GM18858 (cell line): ENCODE results near the gene C22orf39.
A peak's percentile ranks its signal among the peaks of the same experiment; 100 is the strongest.

Experiments
- ATAC-seq: cut with Tn5 transposase; IDR thresholded peaks from one replicate; pipeline ENCODE4 v1.9.1; 2021; ENCODE audit not compliant: unreplicated experiment

C22orf39 gene, protein sequence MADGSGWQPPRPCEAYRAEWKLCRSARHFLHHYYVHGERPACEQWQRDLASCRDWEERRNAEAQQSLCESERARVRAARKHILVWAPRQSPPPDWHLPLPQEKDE

DNA sequence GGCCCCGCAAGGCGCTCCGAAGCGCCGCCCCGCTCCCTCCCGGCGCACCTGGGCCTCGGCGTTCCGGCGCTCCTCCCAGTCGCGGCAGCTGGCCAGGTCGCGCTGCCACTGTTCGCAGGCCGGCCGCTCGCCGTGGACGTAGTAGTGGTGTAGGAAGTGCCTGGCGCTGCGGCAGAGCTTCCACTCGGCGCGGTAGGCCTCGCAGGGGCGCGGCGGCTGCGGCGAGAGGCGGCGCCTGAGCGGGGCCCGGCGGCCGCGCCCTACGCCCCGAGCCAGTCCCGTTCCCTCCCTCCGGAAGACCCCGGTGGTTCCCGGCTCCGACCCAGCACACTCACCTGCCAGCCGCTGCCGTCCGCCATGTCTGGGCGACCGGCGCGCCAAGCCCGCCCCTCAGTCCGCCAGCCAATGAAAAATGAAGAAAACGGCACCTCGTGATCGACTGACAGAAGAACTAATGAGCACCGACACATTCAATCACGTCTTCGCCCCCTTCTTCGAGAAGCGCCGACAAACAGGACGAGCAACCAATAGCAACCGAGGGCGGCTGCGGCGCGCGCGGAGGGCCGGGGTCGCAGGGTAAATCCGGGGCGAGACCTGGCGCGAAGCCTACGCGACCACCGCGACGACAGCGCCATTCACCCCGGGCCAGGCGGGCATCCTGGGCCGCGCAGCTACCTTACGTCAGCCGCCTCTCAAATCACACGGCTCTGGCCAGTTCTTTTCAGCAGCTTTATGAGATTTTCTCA is at the start of gene C22orf39:
C22orf39 (minus strand) TSS at position 382 of the 746 bp plus-strand sequence; CDS start at position 359, 23 bp downstream.
- peak; percentile 65 for ATAC-seq

DNA sequence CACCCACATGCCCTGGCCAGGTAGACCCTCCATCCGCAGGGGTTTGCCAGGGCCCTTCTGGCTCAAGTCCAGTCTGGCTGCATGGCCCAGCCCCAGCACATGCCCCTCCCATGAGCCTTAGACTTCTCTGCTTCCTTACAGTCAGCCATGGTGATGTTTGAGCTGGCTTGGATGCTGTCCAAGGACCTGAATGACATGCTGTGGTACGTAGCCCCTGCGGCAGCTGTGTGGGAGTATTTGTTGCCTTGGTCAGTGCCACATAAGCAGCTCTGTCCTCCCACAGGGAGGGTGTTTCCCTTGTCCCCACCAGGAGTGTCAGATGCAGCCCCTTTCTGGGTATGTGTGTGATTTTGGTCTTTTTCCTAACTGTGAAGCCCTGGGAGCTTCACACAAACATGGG is 49.7 kb upstream of the C22orf39 start:
- no peak for ATAC-seq

DNA sequence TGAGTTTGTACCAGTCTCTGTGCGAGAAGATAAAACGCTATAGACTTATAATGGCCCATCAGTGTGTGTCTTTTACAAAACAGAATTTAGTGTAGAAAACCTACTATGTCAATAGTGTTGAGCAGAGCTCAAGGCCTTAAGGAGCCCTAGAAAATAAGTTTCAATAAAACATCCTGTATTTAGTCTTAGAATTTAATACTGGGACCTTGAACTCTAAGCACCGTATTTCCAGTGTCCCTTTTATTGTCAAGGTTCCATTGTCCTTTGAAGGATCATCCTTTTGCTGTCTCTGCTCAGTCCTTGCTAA is 48.8 kb upstream of the C22orf39 start:
- ATAC-seq, result no peak

DNA sequence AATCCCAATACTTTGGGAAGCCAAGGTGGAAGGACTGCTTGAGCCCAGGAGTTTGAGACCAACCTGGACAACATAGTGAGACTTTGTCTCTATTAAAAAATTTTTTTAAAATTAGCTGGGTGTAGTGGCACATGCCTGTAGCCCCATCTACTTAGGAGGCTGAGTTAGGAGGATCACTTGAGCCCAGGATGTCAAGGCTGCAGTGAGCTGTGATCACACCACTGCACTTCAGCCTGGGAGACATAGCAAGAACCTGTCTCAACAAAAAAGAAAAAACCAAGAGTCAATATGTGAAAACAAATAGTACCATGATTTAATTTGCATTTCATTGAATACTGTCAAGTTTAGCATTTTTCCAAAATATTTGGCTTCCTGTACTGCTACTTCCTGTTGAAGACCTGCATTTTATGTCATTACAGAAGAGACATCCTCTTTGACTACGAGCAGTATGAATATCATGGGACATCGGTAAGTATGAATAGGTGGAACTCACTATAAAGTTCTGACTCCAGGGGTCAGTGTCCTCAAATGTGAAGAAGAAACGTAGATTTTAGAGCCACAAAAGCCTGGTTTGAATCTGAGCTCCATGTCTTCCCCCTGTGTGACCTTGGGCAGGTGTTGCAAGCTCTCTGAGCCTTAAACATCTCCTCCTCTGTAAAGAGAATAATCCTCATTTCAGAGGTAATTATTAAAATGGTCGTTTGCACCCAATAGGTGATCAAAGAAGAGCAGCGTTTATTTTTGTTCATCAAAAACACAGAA is 48.2 kb upstream of the C22orf39 start:
- no peak for ATAC-seq

DNA sequence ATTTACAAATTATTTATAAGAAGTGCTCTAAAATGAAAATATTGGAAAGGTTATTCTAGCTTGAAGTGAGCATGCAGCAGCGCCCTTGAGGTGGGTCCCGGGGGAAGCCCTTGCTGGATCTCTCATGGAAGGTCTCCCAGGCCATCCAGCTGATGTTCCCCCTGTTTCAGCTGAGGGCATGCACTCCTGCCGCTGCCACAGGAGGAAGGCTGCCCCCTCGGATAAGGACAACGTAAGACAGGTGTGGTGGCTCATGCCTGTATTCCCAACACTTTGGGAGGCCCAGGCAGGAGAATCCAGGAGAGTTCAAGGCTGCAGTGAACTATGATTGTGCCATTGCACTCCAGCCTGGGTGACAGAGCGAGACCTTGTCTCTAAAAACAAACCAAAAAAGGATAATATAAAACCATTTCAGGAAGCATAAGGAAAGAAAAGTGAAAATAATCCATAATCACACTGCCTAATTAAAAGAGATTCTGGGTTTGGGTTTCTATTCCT is 47.2 kb upstream of the C22orf39 start:
- ATAC-seq, result no peak

DNA sequence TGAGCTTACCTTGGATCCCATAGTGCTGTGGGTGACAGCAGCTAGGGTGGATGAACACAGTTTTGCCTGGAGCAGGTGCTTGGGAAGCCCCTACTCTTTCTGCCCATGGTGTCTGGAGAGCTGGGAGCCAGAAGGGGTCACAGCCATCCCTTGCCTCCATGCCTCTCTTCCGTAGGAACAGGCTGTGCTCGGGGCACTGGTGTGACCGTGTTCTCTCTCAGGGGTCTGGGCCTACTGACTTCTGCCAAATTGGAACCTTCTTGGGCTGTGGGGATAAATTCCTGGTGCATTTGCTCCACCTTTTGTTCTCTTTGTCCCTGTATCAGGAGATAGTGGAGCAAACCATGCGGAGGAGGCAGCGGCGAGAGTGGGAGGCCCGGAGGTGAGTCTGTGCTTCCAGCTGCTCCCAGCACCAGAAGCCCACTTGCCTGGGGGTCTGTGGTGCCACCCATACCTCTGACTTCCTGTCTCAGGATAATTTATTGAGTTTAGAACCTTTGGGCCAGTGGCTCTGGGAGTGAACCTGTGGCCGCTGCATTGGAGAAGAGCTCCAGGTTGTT is 46.6 kb upstream of the C22orf39 start:
- ATAC-seq, result no peak

DNA sequence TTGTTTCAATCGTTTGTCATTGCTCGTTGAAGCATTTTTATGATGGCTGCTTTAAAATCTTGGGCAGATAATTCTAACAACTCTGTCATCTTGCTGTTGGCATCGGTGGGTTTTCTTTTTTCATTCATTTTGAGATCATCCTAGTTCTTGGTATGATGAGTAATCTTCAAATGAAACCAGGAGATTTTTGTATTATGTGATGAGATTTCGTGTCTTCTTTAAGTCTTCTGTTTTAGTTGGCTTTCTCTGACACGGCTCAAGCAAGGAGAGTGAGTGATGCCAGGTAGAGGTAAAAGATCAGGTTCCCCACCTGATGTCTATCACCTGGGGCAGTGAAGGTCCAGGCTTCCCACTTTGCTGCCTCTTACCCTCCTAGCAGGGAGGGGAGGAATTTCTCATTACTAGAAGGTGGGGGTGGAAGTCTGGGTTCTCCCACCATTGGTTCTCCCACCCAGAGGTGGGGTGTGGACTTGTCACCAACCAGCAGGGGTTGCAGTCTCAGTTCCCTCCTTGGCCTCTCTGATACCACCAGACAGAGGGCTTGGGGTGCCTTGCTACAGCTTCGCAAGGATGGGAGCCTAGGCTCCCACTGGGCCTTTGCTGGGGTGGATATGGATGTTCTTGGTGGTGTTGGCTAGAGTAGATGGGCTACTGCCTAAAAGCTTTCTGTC is 45.1 kb upstream of the C22orf39 start:
- no peak for ATAC-seq

DNA sequence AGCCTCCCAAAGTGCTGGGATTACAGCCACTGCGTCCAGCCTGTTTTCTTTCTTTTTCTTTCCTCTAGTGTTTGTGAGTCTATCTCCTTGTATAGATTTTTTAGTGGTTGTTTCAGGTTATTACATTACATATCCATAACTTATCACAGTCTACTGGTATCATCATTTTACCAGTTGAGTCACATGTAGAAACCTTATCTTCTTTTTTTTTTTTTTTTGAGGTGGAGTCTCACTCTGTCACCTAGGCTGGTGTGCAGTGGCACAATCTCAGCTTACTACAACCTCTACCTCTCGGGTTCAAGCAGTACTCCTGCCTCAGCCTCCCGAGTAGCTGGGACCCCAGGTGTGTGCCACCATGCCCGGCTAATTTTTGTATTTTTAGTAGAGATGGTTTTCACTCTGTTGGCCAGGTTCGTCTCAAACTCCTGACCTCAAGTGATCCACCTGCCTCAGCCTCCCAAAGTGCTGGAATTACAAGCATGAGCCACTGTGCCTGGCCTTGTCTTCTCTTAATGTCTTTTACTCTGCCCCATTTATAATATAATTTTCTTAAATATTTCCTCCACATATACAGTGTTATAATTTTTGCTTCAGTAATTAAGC is 43.2 kb upstream of the C22orf39 start:
- ATAC-seq, result no peak

DNA sequence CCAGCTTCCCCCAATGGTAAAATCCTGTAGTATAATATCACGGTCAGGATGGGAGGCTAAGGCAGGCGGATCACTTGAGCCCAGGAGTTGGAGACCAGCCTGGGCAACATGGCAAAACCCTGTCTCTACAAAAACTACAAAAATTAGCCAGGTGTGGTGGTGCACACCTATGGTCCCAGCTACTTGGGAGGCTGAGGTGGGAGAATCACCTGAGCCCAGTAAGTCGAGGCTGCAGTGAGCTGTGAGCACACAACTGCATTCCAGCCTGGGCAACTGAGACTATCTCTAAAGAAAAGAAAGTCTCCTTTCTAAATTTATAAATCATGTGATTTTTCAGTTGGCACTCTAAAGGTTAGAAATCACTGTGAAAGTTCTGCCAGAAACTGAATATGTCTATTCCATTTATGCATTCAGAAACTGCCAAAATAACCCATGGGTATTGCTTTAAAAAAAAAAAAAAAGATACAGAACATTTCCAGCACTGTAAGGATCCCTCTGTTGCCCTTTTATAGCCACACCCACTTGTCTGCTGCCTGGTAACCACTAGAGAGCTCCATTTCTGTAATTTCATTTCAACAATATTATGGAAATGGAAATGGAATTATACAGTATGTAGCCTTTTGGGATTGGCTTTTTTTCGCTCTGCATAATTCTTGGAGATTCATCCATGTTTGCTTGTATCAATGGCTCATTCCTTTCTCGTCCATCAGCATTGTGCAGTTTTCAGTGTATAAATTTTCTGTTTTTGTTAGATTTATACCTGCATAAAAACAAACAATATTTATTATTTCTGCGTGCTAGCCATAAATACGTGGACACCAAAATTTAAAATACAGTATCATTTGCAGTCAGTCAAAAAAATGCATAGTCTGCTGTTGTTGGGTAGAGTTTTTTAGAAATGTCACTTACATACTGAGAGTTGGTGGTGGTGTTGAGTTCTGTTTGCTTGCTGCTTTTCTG is 41.7 kb upstream of the C22orf39 start:
- ATAC-seq, result no peak

DNA sequence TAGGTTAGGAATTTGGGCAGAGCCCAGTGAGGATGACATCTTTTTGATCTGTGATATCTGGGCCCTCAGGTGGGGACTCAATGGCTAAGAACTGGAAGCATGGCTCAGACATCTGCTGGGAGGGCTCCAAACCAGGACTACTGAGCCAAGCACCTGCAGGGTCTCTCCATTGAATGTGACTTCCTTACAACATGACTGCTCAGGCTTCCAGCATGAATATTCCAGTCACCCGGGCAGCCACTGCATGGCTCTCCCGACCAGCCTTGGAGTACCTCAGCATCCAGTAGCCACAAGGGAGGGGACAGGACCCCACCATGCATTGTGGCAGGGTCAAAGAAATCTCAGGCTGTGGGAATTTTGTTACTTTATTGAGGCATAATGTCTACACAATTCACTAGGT is 40.8 kb upstream of the C22orf39 start:
- no peak for ATAC-seq

DNA sequence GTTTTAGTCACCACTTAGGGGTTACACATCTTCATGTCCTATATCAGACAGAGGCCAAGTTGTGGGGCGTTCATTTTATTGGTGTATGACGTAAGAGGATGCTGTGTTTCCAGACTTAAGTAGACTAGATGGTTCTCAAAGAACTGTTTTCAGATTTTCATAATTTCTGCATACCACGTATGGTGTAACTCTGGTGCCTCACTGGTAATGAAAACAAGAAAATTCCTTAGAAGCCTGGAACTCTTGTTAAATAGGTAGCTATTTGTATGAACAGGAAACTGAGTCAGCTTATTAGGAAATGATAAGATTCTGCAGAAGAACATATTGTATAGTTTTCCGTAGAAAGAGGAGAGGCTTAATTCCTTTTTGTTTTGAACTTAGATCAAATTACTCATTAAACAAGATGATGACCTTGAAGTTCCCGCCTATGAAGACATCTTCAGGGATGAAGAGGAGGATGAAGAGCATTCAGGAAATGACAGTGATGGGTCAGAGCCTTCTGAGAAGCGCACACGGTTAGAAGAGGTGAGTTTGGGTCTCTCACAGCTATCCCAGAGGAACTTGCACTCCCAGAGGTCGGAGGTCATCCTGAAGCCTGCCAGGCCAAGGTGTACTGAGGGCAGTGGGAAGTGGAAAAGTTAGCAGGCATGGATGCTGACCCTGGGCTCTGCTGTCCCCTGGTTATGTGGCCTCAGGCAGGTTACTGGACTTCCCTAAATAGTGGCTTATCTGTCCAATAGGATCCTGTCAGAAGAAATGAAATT is 36.2 kb upstream of the C22orf39 start:
- no peak for ATAC-seq

DNA sequence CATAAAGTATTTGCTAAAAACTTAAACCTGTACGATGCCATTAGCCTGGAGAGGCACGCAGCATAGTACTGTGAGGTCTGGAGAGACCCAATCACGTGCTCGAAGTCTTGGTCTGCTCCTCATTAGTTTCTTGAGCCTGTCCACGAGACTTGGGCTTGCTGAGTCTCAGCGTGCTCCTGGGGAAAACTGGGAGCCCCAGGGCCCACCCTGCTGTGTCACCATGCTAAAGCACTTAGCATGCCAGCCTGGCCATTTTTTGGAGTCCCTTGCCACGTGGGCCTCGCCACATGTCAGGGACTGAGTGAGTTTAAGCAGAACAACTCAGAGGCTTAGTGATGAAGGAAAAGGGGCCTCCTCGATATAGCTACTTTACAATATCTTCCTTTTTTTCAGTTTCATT is 34.8 kb upstream of the C22orf39 start:
- ATAC-seq, result no peak

DNA sequence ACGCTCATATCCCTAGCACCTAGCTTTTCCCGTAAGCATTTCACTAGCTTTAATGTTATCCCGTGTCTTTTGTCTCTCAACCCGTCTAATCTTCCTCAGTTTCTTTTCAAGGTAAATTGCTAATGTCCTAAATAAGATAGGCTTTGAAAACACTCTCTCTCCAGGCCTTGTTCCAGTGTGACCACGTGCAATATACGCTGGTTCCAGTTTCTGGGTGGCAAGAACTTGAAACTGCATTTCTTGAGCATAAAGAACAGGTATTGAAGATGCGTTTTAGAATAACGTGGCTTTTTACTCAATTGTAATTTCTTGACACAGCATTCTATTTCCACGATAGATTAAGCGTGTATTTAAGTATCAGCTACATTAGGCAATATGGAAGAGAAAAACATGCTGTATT is 33.3 kb upstream of the C22orf39 start:
- no peak for ATAC-seq

DNA sequence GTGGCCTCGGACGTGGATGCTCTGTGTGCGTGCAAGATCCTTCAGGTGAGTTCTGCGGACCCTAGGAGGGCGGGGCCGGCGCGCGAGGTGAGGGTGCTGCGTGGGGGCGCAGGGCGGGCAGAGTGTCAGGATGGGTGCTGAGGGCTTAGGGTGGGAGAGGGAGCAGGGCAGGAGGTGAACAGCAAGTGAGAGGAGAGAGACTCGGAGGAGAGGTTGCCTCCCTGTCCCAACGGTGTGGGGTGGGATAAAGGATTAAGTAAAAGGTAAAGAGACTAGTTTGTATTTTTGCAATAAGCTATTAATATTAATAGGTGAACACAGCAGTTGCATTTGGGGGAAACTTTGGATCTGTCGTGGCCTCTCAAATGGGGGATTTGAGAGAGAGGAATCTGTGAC is 32.7 kb upstream of the C22orf39 start:
- ATAC-seq, result no peak

DNA sequence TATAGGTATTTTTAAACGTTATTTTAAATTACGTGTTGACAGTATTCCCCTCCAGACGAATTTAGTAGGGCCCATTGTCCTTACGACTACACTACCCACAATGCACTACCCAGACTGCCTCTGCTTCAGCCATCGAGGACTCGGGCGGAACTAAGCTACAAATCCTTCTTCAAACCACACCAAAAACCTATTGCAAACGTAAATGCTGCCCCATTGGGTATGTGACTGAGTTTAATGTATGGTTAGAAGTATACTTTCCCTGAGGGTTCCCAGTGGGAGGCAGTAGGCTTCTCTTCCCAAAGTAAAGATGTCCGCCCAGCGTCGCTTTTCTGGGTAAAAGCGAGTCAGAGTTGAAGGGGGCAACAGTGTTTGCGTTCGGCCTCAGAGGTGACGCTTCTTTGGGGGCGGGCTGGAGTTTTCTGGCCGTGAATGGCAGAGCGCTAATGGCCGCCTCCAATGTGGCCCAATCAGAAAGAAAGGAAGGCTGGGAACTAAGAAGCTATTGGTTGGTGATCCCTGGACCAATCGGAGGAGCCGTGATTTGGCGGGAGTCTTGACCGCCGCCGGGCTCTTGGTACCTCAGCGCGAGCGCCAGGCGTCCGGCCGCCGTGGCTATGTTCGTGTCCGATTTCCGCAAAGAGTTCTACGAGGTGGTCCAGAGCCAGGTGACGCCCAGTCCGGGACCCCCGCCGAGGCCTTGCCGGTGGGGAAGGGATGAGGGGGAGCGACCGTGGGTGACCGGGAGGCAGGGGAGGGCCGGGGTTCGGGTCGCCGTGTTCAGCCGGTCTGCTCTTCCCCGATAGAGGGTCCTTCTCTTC is 32.1 kb upstream of the C22orf39 start, which contains the start of gene CDC45:
CDC45 (plus strand) TSS at position 566 of the 818 bp plus-strand sequence; CDS start at position 615, 49 bp downstream.
- peak; percentile 72 for ATAC-seq

DNA sequence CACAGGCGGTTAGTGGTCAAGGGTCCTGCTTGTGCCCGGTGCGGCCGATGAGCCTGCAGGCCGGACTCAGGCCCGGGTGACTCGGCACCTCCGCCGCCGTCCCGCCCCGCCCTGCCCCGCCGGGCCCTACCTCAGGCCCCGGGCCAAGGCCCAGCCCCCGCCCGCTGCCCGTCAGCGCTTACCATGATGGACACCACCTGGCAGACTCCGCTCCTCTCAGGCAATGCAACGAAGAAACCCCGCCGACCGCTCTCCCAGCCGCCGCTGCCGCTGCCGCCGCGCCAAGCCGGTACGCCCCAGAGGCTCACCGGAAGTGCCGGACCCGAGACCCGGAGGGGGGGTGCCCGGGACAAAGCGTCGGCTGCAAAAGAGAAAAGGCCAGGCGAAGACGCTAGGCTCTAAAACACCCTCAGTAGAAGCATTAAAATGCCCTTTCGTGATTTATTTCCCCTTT is 31.4 kb upstream of the C22orf39 start, which contains the start of gene UFD1:
UFD1 (minus strand) TSS at position 293 of the 454 bp plus-strand sequence; CDS start at position 185, 108 bp downstream.
- ATAC-seq, result no peak

DNA sequence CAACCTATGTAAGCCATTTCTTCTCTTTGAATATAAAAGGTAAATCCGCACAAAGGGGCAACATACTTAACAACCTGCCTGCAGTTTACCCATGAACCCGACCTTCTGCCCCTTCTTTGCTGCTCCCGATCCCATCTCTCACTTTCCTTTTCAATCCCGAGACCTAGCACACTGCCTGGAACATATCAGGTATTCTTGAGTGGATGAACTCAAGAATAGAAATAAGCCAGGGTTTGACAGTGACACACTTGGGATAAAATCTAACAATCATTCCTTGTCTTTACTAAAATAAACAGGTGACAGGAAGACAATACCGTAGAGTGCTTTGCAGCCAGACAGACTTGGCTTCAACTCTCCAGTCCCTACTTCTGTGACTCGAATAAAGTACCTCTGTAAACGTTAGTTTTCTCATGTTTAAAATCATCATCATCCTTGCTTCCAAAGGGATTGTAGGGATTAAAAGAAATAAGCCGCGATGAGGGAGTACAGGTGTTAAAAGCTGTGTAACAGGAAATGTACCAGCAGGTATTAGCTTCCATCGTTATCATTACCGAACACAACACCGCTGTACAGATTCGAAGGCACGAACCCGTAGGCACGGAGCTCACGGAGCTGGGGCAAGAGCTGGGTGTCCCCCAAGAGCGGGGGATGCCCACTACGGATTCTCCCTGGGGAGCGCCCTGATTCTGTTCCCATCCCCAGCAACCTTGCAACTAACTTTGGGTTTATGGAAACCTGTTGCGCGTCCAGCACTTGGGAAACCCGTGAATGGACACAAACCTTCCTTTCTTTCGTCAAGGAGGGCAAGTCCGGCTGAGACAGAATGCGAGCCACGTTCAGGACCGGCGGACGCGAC is 30.8 kb upstream of the C22orf39 start:
- no peak for ATAC-seq
